ENCODE data around the gene PTPRR. TPM values are rescaled to one million over a fixed set of nuclear protein-coding genes. Genes with fewer than 3 reads are reported as not detected.
"Not testable (repeated sequence)": the region's sequence is repeated elsewhere in the genome, so short reads cannot be mapped to it uniquely, and the experiment has no call there.

Gene PTPRR
- total RNA-seq, 1 donor from 2014 or later = 0.31 TPM

DNA sequence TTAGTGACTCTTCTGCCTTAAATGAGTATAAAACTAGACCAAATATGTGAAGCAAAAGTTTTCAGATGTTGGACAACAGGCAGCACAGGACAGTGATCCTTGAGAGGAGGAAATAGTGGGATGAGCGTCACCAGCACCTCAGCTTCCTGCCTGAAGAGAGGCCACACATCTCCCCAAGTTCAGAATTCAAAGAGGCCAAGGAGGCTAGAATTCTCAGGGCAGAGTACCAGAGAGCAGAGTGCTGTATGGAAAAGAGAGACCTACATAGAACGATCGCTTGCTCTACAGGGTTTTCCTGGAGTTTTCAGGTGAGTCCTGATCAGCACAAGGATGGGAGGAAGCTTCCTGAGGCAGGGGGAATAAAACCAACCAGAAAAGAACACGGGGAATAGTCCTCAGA, 107.0 kb downstream of the PTPRR start:
- DNase-seq (ENCODE audit: low spot score) (no peak), ATAC-seq (no peak)
- intact Hi-C loops (cut with DNase I) = no loop called here

DNA sequence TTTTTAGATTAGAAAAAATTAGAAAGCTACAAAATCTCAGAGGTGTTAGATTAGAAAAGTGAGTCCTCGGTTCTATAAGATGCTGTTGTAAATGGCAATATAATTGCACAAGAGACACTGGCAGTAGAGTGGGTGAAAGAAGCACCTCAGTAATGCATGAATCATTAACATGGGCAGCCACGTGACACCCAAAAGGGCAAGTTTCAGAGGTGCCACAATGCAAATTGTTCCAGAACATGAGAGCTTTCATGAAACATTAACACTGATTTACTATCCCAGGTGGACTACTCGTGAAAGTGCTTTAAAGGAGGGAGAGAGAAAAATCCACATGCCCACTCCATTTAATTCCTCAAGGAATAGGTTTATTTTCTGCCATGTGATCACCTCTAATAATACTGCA, 108.4 kb downstream of the PTPRR start:
- intact Hi-C loops (cut with DNase I) = no loop called here
- DNase-seq (ENCODE audit: low spot score) = no peak
- no peak for ATAC-seq

DNA sequence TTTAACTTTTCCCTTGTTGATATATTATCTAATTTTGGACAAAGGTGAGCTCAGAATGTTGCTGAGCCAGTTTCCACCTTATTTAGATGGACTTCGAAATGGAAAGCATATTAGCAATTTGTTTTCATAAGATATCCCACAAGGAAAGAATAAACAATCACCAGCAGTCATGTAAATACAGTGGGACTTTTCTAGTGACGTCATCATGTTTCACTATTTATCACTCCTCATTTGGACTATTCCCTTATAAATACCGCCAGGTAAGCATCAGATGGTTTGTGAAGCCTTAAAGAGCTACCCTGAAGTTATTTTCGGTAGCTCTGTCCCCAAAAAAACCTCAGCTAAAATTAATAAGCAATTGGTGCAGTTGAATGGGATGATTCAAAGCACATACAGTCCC, 110.7 kb downstream of the PTPRR start:
- ATAC-seq (no peak), DNase-seq (ENCODE audit: low spot score) (no peak)
- intact Hi-C loops (cut with DNase I) = no loop called here

DNA sequence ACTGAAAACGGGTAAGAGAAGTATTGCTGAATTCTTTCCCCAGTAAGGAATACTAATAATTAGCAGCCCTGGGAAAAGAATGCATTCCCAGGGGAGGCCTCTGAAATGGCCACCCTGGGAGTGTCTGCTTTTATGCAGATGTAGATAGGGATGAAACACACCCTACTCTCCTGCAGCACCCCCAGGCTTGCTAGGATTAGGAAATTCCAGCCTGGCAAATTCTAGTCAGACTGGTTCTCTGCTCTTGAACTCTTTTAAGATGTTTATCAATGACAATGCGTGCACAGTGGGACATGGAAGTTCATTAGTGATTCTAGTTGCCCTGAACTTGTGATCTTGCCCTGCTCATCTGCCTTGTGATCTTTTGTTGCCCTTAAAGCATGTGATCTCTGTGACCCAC, 112.5 kb downstream of the PTPRR start:
- DNase-seq (ENCODE audit: low spot score); ATAC-seq; intact Hi-C loops (cut with DNase I): not testable (repeated sequence)

DNA sequence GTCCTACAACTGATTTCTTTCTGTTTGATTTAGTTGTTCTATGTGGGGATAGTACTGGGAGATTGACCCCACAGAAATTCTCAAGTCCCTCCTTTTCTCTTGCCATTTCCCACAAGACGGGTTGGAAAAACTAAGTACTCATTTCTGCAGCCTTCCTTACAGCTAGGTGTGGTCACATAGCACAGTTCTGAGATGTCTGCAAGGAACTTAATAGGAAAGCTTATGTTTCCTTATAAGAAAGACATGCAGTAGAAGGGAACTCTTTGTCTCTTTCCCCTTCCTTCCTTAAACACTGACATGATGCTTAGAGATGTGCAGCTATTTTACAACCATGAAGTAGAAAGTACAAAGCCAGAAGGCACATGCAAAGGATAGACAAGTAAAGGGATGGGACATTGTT, 113.7 kb downstream of the PTPRR start:
- no peak for DNase-seq (ENCODE audit: low spot score)
- intact Hi-C loops (cut with DNase I) = no loop called here
- ATAC-seq = no peak

DNA sequence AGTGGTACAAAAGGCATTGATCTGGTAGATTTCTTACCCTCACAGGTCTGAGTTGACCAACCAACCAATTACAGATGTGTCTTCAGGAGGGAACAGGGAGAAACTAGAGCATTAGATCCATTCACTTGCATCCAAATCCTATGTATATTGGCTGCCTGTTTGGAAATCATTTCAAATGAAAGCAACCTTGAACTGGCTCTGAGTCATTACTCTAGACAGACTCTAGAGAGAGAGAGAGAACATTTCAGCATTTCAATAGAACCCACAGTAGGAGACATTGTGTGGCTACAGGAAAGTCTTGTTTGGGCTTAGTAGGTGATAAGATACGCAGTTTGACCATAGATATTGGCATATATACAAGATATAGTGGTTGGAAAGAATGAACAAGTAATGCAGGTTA, 114.5 kb downstream of the PTPRR start:
- DNase-seq (ENCODE audit: low spot score) = no peak
- intact Hi-C loops (cut with DNase I) = no loop called here
- no peak for ATAC-seq

DNA sequence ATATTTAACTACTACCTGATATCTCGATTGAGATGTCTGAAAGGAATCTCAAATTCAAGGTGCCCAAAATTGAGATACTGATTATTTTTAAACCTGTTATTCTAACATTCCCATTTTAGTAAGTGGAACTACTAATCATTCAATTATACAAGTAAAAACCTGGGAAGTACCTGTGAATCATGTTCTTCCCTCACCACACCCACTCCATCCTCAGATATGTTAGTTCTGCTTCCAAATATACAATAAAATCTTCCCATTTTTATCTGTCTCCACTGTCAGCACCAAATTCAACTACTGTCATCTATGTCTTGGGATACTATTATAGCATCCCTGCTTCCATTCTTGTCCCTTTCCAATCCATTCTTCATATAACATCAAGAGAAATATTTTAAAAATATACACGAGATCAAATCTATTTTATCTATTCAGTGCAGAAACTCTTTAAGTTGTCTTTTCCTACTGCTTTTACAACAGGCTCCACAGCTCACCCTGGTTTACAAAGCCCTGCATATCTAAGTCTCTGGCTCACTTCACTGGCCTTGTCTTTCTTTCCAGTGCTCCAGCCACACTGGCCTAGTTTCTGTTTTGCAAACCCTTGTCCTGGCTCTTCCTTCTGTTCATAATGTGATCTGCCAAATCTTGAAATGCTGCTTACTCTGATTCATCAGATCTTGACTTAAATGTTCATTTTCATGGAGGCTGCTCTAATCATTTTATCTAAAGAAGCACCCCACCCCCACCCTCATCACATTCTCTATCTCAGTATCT, 122.3 kb downstream of the PTPRR start:
- DNase-seq (ENCODE audit: low spot score) (no peak), ATAC-seq (peak; percentile 60)
- intact Hi-C loops (cut with DNase I) = no loop called here

DNA sequence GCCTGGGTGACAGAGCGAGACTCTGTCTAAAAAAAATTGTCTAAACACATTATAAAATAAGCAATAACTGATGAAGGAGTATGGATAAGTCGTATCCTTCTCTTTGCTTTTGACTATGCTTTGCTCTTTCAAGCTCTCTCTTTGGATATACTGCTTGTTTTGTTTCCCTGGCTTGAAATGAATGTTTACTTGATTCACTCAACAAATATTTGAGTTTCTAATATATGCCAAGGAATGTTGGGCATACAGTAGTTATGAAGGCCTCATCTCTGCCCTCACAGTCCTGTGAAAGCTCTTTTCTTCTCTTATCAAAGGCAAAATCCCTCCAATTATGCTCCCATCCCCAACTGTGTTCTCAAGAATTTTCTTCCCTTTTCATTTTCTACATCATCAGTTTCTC, 123.5 kb downstream of the PTPRR start:
- DNase-seq (ENCODE audit: low spot score) (no peak), ATAC-seq (no peak)
- intact Hi-C loops (cut with DNase I) = no loop called here

DNA sequence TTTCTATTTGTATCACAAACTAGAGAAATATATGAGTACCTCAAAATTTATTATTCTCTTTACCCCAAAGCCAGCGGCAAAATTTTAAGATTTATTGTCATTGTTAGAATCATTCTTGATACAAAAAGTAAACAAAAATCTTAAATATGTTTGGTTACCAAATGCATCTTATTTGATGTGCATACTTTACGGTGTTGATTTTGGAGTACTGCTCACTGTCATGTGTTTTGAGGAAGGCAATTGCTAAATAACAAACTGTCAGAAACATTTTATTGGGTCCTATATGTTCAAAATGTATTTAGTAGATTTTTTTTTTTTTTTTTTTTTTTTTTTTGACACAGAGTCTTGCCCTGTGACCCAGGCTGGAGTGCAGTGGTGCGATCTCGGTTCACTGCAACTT, 124.9 kb downstream of the PTPRR start:
- intact Hi-C loops (cut with DNase I) = no loop called here
- no peak for DNase-seq (ENCODE audit: low spot score)
- no peak for ATAC-seq

DNA sequence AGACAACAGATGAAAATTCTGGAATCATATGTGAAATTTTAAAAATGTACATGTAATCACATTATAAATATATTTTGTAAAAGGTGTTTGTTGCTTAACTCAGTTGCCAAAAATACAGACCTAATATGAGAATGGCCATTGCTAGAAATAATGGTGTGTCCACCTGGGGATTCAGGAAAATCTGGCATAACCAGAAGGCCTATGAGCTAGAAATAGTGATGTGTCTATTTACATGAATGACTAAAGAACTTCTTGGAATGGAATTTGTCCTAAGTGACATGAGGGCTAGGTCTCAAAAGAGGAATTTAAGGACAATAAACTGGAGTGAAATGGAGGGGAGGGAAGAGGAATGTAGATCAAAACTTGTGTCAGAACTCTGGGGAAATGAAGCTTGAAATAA, 126.4 kb downstream of the PTPRR start:
- DNase-seq (ENCODE audit: low spot score) (no peak), ATAC-seq (no peak)
- intact Hi-C loops (cut with DNase I) = no loop called here

DNA sequence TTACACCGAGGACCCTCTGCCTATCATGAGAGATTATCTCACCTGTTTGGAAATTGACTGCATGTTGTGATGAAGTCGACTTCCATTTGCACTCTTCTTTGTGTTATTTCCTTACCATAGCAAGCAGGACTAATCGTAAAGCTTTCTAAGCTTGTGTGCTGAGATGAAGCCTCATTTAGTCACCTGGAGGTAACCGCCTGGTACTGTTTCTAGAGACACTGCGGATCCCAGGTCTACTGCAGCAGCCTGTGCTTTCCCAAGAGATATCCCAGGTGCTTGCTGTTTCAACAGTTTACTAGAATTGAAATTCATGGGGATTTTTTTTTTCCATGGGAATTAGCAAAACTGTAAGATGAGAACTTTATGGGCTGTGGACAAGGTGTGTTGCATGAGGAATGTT, 131.8 kb downstream of the PTPRR start:
- no peak for DNase-seq (ENCODE audit: low spot score)
- ATAC-seq = no peak
- intact Hi-C loops (cut with DNase I) = no loop called here

DNA sequence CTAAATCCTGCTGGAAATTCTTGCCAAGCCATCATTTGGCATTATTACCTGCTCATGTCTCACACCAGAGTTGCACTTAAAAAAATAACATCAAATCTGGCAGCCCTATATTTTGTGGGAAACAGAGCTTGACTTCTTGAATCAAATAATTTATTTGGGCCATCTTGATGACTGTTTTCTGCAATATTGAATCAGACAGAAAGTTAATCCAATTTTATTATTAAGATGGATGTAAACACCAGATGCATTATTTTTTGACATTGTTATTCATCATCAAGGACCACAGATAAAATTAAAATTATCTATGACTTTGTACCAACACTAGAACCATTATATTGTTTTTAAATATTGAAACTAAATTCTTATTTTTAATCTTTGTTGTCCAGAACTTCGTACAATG, 132.9 kb downstream of the PTPRR start:
- ATAC-seq (no peak), DNase-seq (ENCODE audit: low spot score) (no peak)
- intact Hi-C loops (cut with DNase I) = no loop called here

DNA sequence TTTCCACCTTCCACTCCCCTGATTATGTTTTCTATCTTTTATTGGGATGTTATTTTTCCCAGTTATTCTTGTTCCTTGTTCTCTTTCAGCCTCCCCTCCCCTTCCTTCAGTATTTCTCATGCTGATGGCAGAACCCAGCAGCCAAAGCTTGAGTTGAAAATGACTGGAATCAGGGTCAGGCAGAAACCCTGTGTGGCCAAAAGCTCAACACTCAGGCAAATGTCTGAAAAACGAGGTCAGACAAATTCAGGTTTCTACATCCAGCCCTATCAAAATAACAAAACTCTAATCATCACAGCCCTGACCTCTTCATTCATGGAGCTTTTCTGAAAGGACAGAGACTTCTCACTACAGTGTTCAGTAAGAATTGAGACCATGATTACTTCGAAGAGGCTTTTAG, 134.6 kb downstream of the PTPRR start:
- ATAC-seq (no peak), DNase-seq (ENCODE audit: low spot score) (no peak)
- intact Hi-C loops (cut with DNase I) = no loop called here

DNA sequence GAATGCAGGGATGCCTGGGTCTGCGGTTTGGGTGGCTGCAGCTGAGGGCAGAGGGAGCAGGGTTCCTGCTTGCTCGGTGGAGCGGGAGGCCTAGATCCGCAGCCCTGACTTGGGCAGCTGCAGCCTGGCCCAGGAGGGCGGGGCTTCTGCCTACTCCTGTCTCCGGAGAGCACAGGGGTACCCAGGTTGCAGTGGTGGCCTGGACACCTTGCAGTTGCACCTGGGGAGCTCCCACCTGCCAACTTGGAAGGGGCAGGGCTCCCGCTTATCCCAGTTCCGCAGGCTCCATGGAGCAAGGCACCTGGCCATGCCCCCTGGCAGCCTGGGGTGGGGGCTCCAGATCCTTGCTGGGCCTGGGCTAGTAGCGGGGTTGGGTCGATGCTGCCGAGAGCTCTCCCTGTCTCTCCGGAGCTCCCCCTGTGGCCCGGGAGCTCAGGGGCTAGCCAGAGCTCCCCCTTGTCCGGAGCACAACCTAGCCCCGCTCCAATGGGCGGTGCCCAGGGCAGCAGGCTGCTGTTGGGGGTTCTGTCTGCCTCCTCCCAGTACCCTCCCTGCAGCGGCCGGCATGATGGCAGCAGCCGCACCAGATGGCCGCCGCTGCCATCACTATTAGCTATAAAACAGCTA, 136.4 kb downstream of the PTPRR start:
- ATAC-seq (peak; percentile 45), DNase-seq (ENCODE audit: low spot score) (no peak)

DNA sequence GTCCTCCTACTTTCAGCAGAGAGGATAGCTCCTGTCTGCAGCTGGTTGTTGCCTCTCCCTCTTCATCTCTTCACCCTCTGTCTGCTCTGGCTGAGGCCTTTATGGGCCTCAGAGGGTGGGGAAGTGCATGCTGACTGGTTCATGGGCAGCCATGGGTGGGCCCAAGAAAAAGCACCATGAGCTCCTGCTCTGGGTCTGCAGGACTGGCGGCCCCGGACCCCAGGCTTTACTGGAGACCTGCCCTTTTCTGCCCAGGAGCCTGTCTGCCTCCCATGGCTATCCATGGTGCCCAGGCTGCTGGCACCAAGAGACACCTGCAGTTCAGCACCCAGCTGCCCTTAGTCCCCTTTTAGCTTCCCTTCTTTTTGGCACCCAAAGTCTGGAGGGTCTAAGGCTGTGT, 137.1 kb downstream of the PTPRR start:
- no peak for DNase-seq (ENCODE audit: low spot score)
- ATAC-seq = peak; percentile 22
- intact Hi-C loops (cut with DNase I) = no loop called here

More for the DNA sequence above, 136.4 kb downstream of the PTPRR start:
- intact Hi-C loops (cut with DNase I) = no loop called here

DNA sequence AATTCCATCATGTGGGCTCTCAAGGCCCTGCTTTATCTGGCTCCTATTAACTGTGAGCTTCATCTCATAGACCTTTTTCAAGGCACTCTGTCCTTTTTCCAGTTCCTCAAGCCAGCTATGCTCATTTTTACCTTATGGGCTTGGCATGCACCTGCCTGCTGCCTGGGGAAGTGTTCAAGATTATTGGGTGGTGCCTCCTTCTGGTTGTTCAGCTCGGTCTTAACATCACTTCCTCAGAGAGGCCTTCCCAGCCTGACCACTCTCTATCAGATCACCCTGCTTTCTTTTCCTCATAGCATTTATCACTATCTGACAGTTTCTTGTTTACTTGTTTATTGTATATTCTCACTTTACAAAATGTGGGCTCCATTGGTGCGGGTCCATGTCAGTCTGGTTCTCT, 141.3 kb downstream of the PTPRR start:
- intact Hi-C loops (cut with DNase I) = no loop called here
- ATAC-seq = no peak
- DNase-seq (ENCODE audit: low spot score) = no peak

DNA sequence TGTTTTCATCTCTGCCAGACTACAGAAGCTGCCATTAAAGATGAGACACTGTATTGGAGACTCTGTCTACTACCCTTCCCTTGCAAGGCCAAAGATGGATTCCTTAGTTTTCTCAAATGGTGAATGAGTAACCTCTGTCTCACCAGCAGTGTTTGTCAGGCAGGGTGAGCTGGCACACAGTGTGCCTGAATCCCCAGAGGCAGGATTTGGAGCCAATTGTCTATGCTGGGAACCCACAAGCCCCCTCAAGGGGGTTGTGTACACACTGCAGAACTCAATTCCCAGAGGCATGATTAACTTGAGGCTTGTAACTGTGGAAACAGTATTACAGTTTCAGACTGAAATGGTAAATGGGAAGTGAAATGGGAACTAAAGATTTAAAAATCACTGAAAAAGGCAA, 146.5 kb downstream of the PTPRR start:
- ATAC-seq (no peak), DNase-seq (ENCODE audit: low spot score) (no peak)
- intact Hi-C loops (cut with DNase I) = no loop called here

DNA sequence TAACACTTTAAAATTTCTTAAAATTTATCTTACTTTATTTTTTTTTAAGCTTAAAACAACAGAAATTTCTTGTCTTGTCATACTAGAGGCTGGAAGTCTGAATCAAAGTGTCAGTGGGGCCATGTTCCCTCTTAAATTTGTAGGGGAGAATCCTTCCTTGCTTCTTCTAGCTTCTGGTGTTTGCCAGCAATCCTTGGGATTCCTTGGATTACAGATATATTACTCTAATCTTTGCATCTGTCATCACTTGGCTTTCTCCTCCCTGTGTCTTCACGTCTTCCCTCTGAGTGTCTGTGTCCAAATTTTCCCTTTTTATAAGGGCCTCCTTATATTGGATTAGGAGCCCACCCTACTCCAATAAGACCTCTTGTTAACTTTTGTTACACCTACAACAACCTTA, 147.7 kb downstream of the PTPRR start:
- DNase-seq (ENCODE audit: low spot score) (no peak), ATAC-seq (no peak)
- intact Hi-C loops (cut with DNase I) = no loop called here

DNA sequence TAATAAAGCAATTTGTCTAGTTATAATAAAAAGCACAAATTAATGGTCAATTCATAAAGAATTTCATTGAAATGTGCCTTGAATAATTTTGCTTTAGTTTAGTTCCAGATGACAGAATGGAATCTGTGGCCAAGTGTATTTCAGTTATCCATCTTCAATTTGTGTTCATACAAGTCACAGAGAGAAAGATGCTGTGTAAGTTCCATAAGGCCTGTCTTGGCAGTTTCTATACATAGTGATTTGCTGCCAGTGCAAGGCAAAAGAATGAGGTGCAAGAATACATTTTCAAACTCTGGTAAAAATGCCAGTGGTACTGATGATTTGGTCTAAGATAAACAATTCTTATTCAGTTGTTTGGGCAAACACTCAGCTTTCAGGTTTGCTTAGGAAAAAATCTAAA, 149.0 kb downstream of the PTPRR start:
- intact Hi-C loops (cut with DNase I) = no loop called here
- DNase-seq (ENCODE audit: low spot score) = no peak
- ATAC-seq = no peak

DNA sequence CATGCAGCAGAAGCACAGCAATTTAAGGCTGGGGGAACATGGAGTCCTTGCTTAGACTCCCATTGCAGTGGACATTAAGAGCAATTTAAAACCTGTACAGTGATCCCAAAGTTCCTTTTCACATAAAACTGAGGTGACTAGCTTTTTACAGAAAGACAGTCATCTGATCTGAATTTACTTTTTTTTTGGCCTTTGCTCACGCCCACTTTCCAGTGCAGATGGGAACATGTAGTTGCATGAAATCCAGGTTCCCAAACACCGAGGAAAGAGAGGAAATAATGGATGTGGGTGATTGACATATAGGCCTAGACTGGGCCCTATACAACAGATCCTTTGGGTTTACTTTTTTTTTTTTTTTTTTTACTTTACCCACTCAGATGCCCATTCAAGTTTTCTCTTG, 156.9 kb downstream of the PTPRR start:
- intact Hi-C loops (cut with DNase I) = no loop called here
- DNase-seq (ENCODE audit: low spot score) (no peak), ATAC-seq (no peak)

DNA sequence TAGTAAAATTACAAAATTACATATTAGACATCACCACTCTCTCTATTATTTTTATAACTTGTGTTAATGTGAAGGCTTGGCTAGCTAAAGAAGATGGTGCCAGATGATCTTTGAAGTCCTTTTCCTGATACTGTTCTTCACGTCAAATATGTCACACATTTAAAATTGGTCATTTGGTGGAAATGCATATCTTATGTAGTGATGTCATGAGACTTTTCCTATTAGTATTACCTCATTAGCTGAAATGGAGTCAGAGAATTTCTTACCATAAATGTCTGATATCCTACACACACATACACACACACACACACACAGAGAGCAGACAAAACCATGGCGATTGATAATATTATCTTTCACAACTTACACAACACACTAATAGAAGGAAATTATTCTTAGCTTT, 158.5 kb downstream of the PTPRR start:
- intact Hi-C loops (cut with DNase I) = no loop called here
- no peak for ATAC-seq

More for the DNA sequence above, 158.5 kb downstream of the PTPRR start:
- no peak for DNase-seq (ENCODE audit: low spot score)
